ENCODE measurements around the gene SLC25A46.

- TF ChIP-seq CTCF (IDR thresholded peaks at IDR 0.05) (no peak), POLR2A (IDR thresholded peaks at IDR 0.05) (no peak), POLR2AphosphoS5 (IDR thresholded peaks at IDR 0.05) (no peak), EP300 (IDR thresholded peaks at IDR 0.05; ENCODE audit: low read depth) (no peak)
Measured at GRCh38 chr5:110790673-110791072, 51.9 kb downstream of the SLC25A46 start.
